HUDEP-2 (cell line): ENCODE results near the gene KIF18A.
A peak's percentile ranks its signal among the peaks of the same experiment; 100 is the strongest.
"Not testable (repeated sequence)": the region's sequence is repeated elsewhere in the genome, so short reads cannot be mapped to it uniquely, and the experiment has no call there.

Experiments
- DNase-seq, 76 experiments: peaks; one replicate each; lab custom pipeline; 2025; ENCODE audit not compliant: unreplicated experiment in 76 of 76; lab: John Stamatoyannopoulos, UW

The KIF18A gene

DNA sequence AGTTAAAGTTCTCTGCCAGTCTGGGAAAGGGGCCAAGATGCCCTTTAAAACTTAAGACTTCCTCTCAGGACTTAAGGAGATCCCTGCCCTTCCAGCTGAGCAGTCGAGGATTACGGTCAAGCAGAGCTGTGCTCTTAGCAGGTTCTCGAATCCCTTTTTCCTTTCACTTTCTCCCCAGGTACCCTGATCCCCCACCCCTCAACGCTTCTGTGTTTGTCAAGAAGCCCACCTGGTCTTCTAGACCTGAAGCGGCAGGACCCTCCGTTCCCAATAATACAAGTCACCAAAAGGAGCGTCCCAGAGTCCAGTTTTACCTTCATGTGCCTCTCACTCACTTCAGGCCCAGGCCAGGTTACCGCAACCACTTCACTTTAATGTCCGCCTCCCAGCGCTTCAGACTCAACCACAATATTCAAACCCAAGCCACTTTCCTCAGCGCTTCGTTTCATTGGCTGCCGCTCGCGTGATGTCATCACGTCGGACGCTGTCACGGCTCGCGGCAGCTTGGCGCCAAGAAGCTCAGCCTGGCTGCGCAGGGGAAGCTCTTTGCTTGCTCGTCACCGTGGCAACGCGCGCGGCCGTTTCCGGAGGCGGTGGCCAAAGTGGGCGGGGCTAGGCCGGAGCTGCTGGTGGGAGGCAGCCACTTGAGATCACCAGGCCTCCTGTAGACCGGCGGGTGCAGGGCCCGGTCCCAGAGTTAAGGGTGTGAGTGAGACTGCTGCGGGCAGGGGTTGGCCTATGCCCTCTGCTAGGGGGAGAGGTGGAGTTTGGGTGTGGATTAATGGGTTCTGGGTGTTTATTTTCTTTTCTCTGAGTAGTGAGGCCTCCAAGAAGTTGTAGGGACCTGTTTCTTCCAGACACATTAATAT lies at the start of gene KIF18A, which contains the start of gene METTL15:
Gene KIF18A, minus strand, starts transcription at position 407 of the 869 bp plus-strand sequence. CDS start 10,209 bp downstream, outside the sequence.
Gene METTL15, plus strand, starts transcription at position 639 of the 869 bp plus-strand sequence. CDS start 4,947 bp downstream, outside the sequence.
- DNase-seq: peak; percentile 33 to 100 (median 99)

DNA sequence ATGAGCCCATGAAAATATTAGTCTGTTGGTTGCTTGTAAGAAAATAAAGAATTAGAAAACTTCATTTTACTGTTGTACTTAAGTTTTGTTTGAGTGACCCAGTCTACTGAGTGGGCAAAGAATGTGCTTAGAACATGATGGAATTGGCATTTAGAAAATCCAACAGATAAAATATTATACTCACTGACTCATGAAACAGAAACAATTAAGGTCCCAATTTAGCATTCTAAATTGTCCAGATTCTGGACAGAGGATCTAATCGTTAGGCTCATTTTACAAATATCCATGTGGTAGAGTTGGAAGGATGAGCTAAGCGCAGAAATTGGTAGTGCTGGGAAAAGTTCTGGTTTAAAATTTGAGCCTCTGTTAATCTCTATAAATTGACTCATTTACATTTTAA lies 45.6 kb upstream of the KIF18A start:
- no peak for DNase-seq

DNA sequence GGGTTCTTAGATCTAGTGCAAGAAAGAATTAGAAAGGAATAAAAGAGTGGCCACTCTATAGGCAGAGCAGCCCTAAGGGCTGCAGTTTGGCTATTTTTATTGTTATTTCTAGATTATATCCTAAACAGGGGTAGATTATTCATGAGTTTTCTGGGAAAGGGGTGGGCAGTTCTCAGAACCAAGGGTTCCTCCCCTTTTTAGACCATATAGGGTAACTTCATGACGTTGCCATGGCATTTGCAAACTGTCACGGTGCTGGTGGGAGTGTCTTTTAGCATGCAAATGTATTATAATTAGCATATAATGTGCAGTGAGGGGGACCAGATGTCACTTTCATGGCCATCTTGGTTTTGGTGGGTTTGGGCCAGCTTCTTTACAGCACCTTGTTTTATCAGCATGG lies 44.8 kb upstream of the KIF18A start:
- DNase-seq: no peak

DNA sequence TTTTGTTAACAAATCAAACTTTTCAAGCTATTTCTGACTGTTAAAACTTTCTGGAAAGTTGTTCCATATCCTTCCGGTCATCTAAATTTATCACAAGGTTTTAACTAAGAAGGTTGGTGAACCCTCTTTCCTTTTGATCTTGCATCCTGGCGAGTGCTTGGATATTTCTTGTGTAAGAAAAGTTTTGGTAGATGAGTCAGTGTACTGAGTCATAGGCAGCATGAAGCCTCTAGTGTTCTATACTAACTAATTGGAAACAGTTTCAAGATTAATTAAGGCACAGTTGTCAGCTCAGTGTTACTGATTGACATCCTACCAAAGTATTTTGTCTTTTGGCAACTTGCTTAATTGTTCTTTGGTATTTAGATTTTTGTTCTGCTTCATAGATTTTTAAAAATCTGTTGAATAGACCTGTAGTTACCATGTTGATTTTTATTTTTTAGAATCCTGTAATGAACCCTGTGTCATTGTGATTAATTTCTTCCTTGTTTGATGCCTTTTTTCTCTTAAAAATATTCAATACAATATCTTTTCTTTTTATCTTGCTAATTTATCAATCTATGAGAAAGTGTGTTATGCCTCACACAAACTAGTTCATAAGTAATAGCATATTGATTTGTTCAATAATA lies 38.3 kb upstream of the KIF18A start:
- DNase-seq: peak in 1 of 76 experiments; percentile 8

DNA sequence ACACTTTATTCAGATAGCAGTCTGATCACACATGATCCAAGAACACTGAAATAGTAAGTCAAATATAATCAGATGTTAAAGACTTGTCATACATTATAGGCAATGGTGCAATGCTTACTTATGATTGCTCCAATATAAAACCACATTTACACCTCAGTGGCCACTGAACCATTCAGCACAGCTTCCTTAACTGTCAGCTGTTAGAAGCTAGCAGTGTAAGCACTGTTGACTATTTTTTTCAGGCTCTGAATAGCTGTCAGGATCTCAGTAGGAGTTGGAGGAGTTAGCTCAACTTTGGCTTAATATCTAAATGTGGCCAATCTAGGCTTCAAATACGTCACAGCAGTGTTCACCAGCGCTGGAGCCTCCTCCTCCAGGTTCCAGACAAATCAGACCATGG lies 36.9 kb upstream of the KIF18A start:
- DNase-seq: no peak

- no peak for DNase-seq
These were observed 34.8 kb upstream of the KIF18A start for GRCh38 chr11:28142724-28143123.

- no peak for DNase-seq
These were observed 32.9 kb upstream of the KIF18A start for GRCh38 chr11:28140689-28141455.

DNA sequence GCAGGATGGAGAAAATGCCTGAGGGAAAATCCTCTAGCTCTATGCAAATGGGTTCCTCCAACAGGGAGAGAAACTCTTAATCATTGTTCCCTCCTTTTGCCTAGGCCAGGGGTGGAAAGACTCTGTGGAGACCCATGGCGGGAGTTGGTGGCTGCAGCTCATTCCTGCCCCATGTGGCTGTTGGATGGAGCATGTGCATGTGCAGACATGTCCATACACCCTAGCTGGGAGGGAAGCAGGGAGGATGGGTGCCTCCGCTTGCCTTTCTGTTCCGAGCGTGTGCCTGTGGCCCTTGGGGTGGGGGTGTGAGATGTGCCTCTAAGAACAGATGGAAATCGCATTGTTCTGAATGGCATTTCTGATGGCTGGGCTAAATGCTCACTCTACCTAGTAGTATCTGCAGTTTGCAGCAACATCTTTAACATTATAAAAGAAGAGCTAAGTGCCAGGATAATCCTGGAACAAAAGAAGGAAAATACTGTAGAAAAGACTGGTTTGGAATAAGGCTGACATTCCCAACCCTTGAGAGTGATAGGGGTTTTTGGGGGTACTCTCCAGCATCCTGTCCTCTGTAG lies 32.0 kb upstream of the KIF18A start:
- DNase-seq: no peak

DNA sequence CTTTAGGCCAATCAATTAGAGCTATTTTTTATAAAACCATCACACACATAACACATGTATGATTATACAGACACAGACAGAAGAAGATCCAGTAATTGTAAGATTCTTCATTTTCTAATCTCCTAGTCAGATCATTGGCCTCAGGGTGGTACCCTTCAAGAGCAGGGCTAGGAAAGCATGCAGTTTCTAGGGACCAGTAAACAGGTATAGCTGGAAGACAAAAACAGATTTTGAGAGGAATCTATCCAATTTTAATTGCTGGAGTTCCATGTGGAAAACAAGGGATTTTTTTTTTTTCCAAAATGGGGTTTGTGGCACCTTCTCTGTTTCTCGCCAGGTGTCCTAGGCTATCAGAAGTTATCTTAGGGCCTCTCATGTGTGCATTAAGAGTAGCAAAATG lies 29.9 kb upstream of the KIF18A start:
- DNase-seq: peak in 11 of 76 experiments; percentile 1 to 38 (median 8)

GRCh38 chr11:28137366-28137765 lies 29.4 kb upstream of the KIF18A start:
- DNase-seq: peak in 8 of 76 experiments; percentile 1 to 42 (median 11)

DNA sequence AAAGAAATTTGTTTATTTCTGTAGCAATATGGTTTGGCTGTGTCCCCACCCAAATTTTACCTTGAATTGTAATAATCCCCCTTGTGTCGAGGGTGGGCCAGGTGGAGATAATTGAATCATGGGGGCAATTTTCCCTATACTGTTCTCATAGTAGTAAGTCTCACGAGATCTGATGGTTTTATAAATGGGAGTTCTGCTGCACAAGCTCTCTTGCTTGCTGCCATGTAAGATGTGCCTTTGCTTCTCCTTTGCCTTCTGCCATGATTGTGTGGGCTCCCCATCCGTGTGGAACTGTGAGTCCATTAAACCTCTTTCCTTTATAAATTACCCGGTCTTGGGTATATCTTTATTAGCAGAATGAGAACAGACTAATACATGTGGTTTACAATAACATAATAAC lies 28.2 kb upstream of the KIF18A start:
- not testable (repeated sequence) for DNase-seq

DNA sequence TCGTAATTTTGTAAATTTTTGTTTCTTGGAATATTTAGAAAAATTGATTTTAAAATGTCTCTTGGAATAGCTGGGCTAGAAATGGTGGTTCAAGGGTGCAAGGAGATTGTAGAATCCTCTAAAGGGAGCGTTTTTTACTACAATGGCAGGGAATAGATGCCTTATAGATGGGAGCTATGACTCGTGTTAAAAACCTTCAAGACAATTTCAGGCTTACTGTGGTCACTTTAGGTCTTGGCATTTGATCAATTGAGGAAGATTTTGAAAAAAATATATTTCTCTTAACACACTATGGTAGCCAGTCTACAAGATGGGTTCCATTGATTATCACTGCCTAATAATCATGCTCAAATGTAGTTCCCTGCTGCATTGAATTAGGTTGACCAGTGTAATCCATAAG lies 25.2 kb upstream of the KIF18A start:
- DNase-seq: no peak

DNA sequence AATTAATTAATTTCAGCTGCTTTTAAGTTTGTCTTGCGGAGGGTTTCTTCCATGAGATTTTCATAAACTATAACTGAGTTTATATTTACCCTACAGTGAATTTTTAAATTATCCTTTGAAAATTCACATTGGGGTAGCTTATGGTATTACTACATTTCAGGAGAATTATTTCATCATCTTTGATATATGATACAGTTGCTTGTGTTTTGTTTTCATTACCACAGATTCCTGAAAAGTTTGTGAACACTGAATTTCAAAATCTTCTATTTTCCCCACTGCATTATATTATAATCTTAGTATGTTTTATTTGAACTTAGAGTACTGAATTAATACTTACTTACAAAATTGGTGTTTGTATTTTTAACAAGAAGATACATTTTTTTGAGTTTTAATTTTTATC lies 24.6 kb upstream of the KIF18A start:
- no peak for DNase-seq

DNA sequence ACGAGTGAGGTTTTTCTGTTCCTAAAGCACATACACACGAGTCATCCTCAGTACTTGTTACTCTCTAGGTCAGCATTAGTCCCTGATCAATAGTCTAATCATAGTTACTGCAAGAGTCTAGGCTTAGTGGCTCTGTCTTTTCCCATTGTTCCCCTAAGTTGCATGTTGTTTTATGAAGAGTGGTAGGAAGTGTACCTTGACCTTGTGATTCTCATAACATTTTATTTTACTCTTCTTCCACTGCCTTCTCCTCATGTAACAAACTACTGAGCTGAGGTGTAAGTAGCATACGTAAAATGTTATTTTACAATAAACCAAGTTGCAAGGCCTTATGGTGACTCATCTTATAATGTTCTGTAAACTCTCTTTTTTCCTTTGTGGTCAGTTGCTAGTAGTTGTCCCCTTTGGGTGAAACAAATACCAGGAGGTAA lies 15.2 kb upstream of the KIF18A start:
- no peak for DNase-seq

DNA sequence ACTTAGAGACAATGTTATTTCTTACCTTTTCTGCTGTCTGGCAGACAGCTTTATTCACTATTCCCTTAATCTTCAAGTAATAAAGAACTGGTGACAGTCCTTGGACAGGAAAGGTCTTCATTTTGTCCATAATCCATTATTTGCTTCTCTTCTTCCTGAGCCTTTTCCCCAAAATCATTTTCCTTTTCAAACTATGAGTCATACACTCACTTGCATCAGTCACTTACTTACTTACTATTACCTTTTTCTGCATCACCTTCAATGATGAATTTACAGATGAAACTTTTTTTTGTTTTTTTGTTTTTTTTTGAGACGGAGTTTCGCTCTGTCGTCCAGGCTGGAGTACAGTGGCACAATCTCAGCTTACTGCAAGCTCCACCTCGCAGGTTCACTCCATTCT lies 9.8 kb upstream of the KIF18A start:
- no peak for DNase-seq

DNA sequence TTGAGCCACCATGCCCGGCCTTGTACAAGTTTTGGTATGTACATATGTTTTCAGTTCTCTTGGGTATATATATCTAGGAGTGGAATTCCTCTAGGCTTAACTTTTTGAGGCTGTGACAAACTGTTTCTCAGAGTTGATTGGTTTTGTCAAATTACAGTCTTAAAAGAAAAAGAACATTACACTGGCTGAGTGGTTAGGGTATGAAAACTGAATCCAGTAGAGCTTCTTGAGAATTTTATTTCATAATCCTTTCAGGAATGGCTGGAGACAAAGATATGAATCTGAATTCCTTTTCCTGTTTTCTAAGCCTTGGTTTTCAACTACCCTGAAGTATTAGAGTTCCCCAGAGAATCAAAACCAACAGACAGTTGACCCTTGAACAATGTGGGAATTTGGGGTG lies 6.8 kb upstream of the KIF18A start:
- no peak for DNase-seq

- no peak for DNase-seq
These were observed 6.2 kb upstream of the KIF18A start for GRCh38 chr11:28114116-28114515.

GRCh38 chr11:28110821-28111200 lies 2.9 kb upstream of the KIF18A start:
- DNase-seq: no peak

DNA sequence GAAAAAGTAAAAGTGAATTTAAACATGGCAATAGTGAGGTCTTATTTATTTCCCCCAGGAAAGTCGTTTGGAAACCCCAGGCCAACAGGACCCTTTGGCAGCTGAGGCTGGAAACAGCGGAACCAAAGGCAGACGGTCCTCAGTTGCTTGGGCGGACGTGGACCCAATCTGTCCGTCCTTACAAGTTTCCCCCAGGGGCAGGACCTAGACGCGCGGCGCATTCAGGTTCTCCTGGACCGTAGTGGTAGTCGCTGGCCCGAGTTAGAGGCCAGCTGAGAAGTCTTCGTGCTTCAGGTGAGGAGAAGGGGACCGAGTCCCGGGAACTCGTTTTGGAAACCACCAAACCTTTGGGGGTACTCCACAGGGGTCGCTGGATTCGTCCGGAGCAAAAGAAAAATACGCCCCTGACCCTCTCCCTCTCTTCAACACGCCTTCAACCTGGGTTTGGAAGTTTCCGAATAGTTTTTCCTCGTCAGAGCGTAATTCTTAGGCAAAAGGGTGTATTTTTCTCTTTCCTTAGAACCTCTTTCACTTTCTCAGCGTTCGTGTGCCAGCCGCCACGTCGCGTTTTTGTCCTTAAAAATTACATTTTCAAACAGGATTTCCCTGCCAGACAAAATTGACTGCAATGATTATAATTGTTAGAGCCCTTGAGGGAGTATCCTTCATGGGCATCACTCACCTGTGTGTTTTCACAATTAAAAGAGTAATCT lies 2.3 kb upstream of the KIF18A start:
- peak in 73 of 76 experiments; percentile 11 to 78 (median 60) for DNase-seq

- DNase-seq: no peak
These were observed 1.0 kb upstream of the KIF18A start for GRCh38 chr11:28108958-28109357.
